SK-N-MC (cell line): ENCODE results near the gene CIRBP.

ENCODE experiments used
- DNase-seq: peaks from one replicate; pipeline ENCODE4 v3.0.0-alpha.2; 2011; ENCODE audit warnings: low read depth, low spot score
- H3K27ac ChIP-seq: fragments of 200-600 bp; sonication (generic); 2 replicates; pipeline ENCODE4 v1.5.1; 2016; ENCODE audit warnings: mixed run types
- H3K36me3 ChIP-seq: fragments of 200-600 bp; sonication (generic); 2 replicates; pipeline ENCODE4 v1.6.1; 2017; ENCODE audit warnings: antibody characterized with exemption, low read length, mixed read lengths; ENCODE audit not compliant: insufficient read depth
- H3K4me3 ChIP-seq: fragments of 200-600 bp; sonication (generic); 2 replicates; pipeline ENCODE4 v1.5.1; 2016
- H3K9ac ChIP-seq: fragments of 200-600 bp; sonication (generic); 2 replicates; pipeline ENCODE4 v1.8.0; 2017; ENCODE audit warnings: mixed run types, mixed read lengths; ENCODE audit not compliant: insufficient read length
- H3K9me3 ChIP-seq: fragments of 200-600 bp; sonication (generic); 2 replicates; pipeline ENCODE4 v1.6.1; 2017; ENCODE audit warnings: low read depth, mild to moderate bottlenecking, antibody characterized with exemption, low read length, moderate library complexity, mixed read lengths
- EZH2 ChIP-seq: fragments of 200-600 bp; sonication (generic); IDR thresholded peaks from one replicate; pipeline ENCODE4 v1.6.1; 2017; ENCODE audit warnings: antibody characterized with exemption
- FOXP2 ChIP-seq: optimal IDR thresholded peaks from 2 replicates; pipeline ENCODE3; 2011; ENCODE audit warnings: mild to moderate bottlenecking, moderate library complexity; ENCODE audit not compliant: insufficient read depth; ENCODE audit errors: extremely low read length, control extremely low read depth
- POLR2AphosphoS5 ChIP-seq: IDR thresholded peaks from 2 replicates; pipeline ENCODE4 v1.6.1; 2012; ENCODE audit warnings: mild to moderate bottlenecking, low read depth, low read length, borderline replicate concordance

CIRBP gene

DNA sequence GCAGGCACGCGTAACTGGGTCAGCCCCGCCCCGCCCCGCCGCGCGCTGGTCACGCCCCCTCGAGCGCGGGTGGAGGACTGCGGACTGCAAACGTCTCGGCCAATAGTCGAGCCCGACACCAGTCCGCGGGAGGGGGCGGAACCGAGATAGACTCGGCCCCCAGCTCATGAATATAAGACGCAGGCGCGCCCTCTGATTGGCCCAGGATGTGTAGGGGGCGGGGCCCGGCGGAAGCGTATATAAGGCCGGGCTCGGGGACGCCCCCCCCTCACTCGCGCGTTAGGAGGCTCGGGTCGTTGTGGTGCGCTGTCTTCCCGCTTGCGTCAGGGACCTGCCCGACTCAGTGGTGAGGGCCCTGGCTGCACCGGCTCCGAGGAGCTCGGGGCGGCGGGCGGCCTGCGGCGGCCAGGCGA lies at the start of gene CIRBP:
CIRBP (plus strand) TSS at position 268 of the 413 bp plus-strand sequence. CDS start 1,602 bp downstream, outside the sequence.
- Histone ChIP-seq H3K9me3 (no peaks in the 10 kb centered on the region), H3K36me3 (peaks cover 42% of the 10 kb centered on the region), H3K27ac (peak within 1 kb of the TSS; percentile 93), H3K9ac (peak within 1 kb of the TSS; percentile 86), H3K4me3 (peak within 1 kb of the TSS; percentile 78)
- TF ChIP-seq POLR2AphosphoS5, result peak; percentile 97
- no peak for TF ChIP-seq EZH2
- peak; percentile 94 for DNase-seq

DNA sequence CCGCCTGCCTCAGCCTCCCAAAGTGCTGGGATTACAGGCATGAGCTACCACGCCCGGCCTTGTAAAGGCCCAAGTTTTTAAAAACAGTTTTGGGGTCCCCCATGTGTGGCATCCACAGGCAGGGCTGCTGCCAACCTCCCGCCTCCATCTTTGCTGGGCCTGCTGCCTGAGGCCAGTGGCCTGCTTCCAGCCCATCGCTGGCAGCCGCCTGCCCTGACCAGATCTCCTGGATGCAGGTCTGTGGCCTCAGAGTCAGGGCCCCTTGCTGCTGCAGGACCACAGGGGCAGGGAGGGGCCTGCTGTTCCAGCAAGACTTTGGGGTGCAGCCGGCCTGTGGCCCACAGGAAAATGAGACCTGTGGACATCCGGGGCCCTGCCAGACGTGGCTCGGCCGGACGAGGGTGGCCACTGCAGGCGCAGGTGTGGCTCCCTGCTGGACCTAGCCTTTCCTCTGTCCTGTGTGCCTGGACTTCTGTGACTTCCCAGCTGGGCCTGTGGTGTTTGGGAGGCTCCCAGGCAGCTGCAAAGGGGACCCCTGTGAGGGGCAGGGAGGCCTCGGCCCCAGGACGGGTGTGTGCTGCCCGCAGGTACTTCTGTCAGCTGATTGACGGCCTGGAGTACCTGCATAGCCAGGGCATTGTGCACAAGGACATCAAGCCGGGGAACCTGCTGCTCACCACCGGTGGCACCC lies 49.2 kb upstream of the CIRBP start:
- Histone ChIP-seq H3K36me3 (no peaks in the 10 kb centered on the region; the same call in 1 of the 2 replicates), H3K4me3 (no peak overlapping the region), H3K9ac (no peak overlapping the region), H3K27ac (no peak overlapping the region), H3K9me3 (no peaks in the 10 kb centered on the region)
- DNase-seq, result no peak
- no peak for TF ChIP-seq FOXP2
- TF ChIP-seq POLR2AphosphoS5, result no peak
- no peak for TF ChIP-seq EZH2

DNA sequence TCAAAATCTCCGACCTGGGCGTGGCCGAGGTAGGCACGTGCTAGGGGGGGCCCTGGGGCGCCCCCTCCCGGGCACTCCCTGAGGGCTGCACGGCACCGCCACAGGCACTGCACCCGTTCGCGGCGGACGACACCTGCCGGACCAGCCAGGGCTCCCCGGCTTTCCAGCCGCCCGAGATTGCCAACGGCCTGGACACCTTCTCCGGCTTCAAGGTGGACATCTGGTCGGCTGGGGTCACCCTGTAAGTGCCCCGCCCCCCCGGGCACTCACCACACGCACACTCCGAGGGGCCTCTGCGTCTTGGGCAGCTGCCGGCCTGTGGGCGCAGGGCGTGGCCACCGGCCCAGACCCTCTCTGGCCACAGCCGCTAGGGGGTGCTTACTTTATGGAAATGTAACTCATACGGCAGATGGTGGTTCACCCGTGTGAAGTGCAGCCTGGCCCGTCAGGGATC lies 48.6 kb upstream of the CIRBP start:
- Histone ChIP-seq H3K4me3 (no peak overlapping the region), H3K9ac (no peak overlapping the region), H3K36me3 (no peaks in the 10 kb centered on the region; the same call in 1 of the 2 replicates), H3K9me3 (no peaks in the 10 kb centered on the region), H3K27ac (no peak overlapping the region)
- TF ChIP-seq EZH2, result no peak
- TF ChIP-seq FOXP2, result no peak
- TF ChIP-seq POLR2AphosphoS5, result no peak
- DNase-seq, result no peak

- no peak overlapping the region for H3K4me3 ChIP-seq
- DNase-seq, result no peak
- TF ChIP-seq POLR2AphosphoS5 (no peak), EZH2 (no peak), FOXP2 (no peak)
- no peak overlapping the region for H3K9ac ChIP-seq
- H3K27ac ChIP-seq, result no peak overlapping the region
- H3K9me3 ChIP-seq, result no peaks in the 10 kb centered on the region
- no peaks in the 10 kb centered on the region; the same call in 1 of the 2 replicates for H3K36me3 ChIP-seq
These were observed 47.9 kb upstream of the CIRBP start for GRCh38 chr19:1220976-1221903.

- no peaks in the 10 kb centered on the region for H3K9me3 ChIP-seq
- no peaks in the 10 kb centered on the region; the same call in 1 of the 2 replicates for H3K36me3 ChIP-seq
- no peak for DNase-seq
- no peak for TF ChIP-seq FOXP2
- no peak for TF ChIP-seq POLR2AphosphoS5
- TF ChIP-seq EZH2, result no peak
- H3K4me3 ChIP-seq, result no peak overlapping the region
- H3K9ac ChIP-seq, result no peak overlapping the region
- H3K27ac ChIP-seq, result no peak overlapping the region
These were observed 47.3 kb upstream of the CIRBP start for GRCh38 chr19:1221904-1222255.

DNA sequence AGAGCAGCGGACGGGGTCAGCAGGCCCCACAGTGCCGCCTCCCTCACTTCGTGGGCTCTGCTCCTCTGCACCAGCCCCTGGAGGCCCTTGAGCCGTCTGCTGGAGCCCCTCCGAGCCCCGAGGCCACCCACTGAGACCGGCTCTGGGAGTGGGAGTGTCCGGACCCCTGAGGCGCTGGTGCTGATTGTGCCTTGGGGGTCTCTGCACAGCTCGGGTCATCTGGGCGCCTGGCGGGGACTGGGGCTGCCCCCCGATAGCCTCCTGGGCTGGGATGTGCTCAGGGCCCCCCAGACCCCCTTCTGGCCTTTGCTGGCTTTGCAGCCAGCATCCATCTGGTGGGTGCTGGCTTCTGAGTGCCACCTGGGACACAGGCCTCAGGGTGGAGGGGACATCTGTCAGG lies 46.7 kb upstream of the CIRBP start:
- H3K4me3 ChIP-seq, result no peak overlapping the region
- H3K9me3 ChIP-seq, result no peaks in the 10 kb centered on the region
- TF ChIP-seq EZH2 (no peak), FOXP2 (no peak), POLR2AphosphoS5 (no peak)
- H3K9ac ChIP-seq, result no peak overlapping the region
- no peak overlapping the region for H3K27ac ChIP-seq
- DNase-seq, result no peak
- H3K36me3 ChIP-seq, result no peaks in the 10 kb centered on the region; the same call in 1 of the 2 replicates

DNA sequence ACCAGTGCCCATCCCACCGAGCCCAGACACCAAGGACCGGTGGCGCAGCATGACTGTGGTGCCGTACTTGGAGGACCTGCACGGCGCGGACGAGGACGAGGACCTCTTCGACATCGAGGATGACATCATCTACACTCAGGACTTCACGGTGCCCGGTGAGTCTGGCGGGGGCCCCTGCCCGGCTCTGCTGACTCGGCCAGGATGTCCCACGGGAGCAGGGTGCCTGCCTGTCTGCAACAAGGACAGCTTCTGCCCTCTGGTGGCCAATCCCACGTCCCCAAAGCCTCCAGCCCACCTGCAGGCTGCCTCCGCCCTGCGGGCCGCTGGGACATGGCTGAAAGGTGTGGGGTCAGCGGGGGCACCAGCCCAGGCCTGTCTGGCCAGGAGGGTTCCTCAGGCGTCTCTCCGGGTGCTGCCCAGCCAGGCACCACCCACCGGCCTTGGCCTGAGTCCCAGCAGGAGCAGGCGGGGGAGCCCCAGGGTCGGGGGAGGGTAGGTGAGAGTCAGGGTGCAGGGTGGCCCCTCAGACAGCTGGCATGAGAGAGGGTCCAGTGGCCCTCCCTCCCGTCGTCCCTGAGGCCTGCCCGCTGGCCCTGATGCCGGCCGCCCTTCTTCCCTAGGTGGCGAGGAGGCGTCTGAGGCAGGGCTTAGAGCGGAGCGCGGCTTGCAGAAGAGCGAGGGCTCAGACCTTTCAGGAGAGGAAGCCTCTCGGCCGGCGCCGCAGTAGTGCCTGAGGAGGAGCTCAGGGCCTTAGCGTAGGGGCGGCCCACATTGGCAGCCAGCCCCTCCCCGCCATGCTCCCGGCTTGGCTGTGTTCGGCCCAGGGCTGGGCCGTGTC lies 45.9 kb upstream of the CIRBP start:
- Histone ChIP-seq H3K9ac (no peak overlapping the region), H3K4me3 (no peak overlapping the region), H3K36me3 (no peaks in the 10 kb centered on the region; the same call in 1 of the 2 replicates), H3K27ac (no peak overlapping the region), H3K9me3 (no peaks in the 10 kb centered on the region)
- TF ChIP-seq POLR2AphosphoS5, result no peak
- no peak for TF ChIP-seq EZH2
- DNase-seq, result no peak
